ENCODE results near the gene MAP2.
A peak's percentile ranks its signal among the peaks of the same experiment; 100 is the strongest.

The MAP2 gene

GRCh38 chr2:209383212-209383611, 40.6 kb upstream of the MAP2 start:
- peak; percentile 67 for DNase-seq
- in situ Hi-C loops (cut with HindIII; ENCODE audit: low pct_ligation_motif_present, low sequenced_read_pairs) = no loop called here
- H3K4me3 ChIP-seq (ENCODE audit: low read depth, low read length) = no peak overlapping the region
- TF ChIP-seq CTCF (IDR thresholded peaks at IDR 0.05; ENCODE audit: low read depth, low read length, missing control alignments) = no peak
- no peaks in the 10 kb centered on the region for H3K27me3 ChIP-seq (replicated peaks)
- H3K36me3 ChIP-seq (replicated peaks) = no peaks in the 10 kb centered on the region
- H3K27ac ChIP-seq = no peak overlapping the region

GRCh38 chr2:209387389-209387788, 36.5 kb upstream of the MAP2 start:
- H3K4me3 ChIP-seq (ENCODE audit: low read depth, low read length) = no peak overlapping the region
- no peak for TF ChIP-seq CTCF (IDR thresholded peaks at IDR 0.05; ENCODE audit: low read depth, low read length, missing control alignments)
- H3K27me3 ChIP-seq (replicated peaks) = no peaks in the 10 kb centered on the region
- no peak for DNase-seq
- H3K36me3 ChIP-seq (replicated peaks) = no peaks in the 10 kb centered on the region
- in situ Hi-C loops (cut with HindIII; ENCODE audit: low pct_ligation_motif_present, low sequenced_read_pairs) = no loop called here
- H3K27ac ChIP-seq = no peak overlapping the region

GRCh38 chr2:209388446-209389037, 35.3 kb upstream of the MAP2 start:
- no peak for TF ChIP-seq CTCF (IDR thresholded peaks at IDR 0.05; ENCODE audit: low read depth, low read length, missing control alignments)
- Histone ChIP-seq H3K36me3 (replicated peaks) (no peaks in the 10 kb centered on the region), H3K27ac (no peak overlapping the region), H3K4me3 (ENCODE audit: low read depth, low read length) (no peak overlapping the region), H3K27me3 (replicated peaks) (no peaks in the 10 kb centered on the region)
- DNase-seq = no peak
- in situ Hi-C loops (cut with HindIII; ENCODE audit: low pct_ligation_motif_present, low sequenced_read_pairs) = no loop called here

- in situ Hi-C loops (cut with HindIII; ENCODE audit: low pct_ligation_motif_present, low sequenced_read_pairs) = no loop called here
- no peak for DNase-seq
- Histone ChIP-seq H3K27ac (no peak overlapping the region), H3K27me3 (replicated peaks) (no peaks in the 10 kb centered on the region), H3K36me3 (replicated peaks) (no peaks in the 10 kb centered on the region), H3K4me3 (ENCODE audit: low read depth, low read length) (no peak overlapping the region)
- no peak for TF ChIP-seq CTCF (IDR thresholded peaks at IDR 0.05; ENCODE audit: low read depth, low read length, missing control alignments)
Measured at GRCh38 chr2:209389171-209389618, 34.7 kb upstream of the MAP2 start.

GRCh38 chr2:209390839-209391238, 33.0 kb upstream of the MAP2 start:
- in situ Hi-C loops (cut with HindIII; ENCODE audit: low pct_ligation_motif_present, low sequenced_read_pairs) = no loop called here
- TF ChIP-seq CTCF (IDR thresholded peaks at IDR 0.05; ENCODE audit: low read depth, low read length, missing control alignments) = no peak
- Histone ChIP-seq H3K36me3 (replicated peaks) (no peaks in the 10 kb centered on the region), H3K4me3 (ENCODE audit: low read depth, low read length) (no peak overlapping the region), H3K27ac (no peak overlapping the region), H3K27me3 (replicated peaks) (no peaks in the 10 kb centered on the region)
- no peak for DNase-seq

GRCh38 chr2:209391776-209392401, 32.0 kb upstream of the MAP2 start:
- in situ Hi-C loops (cut with HindIII; ENCODE audit: low pct_ligation_motif_present, low sequenced_read_pairs) = no loop called here
- peak; percentile 16 for DNase-seq
- no peak for TF ChIP-seq CTCF (IDR thresholded peaks at IDR 0.05; ENCODE audit: low read depth, low read length, missing control alignments)
- no peaks in the 10 kb centered on the region for H3K27me3 ChIP-seq (replicated peaks)
- no peak overlapping the region for H3K4me3 ChIP-seq (ENCODE audit: low read depth, low read length)
- H3K27ac ChIP-seq = peak overlapping the region; percentile 19
- H3K36me3 ChIP-seq (replicated peaks) = no peaks in the 10 kb centered on the region
